ENCODE results near the gene SSTR3. TPM values are rescaled to one million over a fixed set of nuclear protein-coding genes. Genes with fewer than 3 reads are reported as not detected.
"Not testable (repeated sequence)": the region's sequence is repeated elsewhere in the genome, so short reads cannot be mapped to it uniquely, and the experiment has no call there.

SSTR3 gene
- polyA plus RNA-seq, 4 donors, result 0.69 to 1.3 (median 0.79) TPM

- no peak for DNase-seq (ENCODE audit: low read depth in 4 of 4, low spot score in 3 of 4)
These were observed 31.3 kb upstream of the SSTR3 start for GRCh38 chr22:37243402-37244113.

DNA sequence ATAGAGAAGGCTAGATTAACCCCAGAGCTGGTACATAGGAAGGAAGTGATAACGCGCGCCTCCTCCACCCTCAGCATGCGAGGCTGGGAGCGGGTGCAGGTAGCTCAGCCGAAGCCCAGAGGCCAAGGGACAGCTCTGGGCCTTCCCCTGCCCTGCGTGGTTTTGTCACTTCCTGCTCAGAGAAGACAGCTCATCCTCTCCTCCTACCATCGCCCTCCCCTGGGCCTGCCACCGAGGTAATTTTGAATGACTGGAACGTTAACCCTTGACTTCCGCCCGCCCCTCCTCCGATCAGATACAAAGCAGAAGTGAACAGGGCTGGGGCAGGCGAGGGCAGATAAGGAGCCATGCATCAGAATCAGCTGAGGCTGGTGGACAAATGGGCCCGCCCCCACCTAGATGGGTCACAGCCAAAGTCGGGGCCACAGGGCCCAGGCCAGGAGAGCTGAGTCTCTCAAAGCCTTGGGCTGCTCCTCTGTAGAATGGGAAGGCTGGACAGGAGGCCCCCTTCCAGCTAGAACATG is 30.2 kb upstream of the SSTR3 start:
- DNase-seq (ENCODE audit: low read depth in 4 of 4, low spot score in 3 of 4), result no peak

DNA sequence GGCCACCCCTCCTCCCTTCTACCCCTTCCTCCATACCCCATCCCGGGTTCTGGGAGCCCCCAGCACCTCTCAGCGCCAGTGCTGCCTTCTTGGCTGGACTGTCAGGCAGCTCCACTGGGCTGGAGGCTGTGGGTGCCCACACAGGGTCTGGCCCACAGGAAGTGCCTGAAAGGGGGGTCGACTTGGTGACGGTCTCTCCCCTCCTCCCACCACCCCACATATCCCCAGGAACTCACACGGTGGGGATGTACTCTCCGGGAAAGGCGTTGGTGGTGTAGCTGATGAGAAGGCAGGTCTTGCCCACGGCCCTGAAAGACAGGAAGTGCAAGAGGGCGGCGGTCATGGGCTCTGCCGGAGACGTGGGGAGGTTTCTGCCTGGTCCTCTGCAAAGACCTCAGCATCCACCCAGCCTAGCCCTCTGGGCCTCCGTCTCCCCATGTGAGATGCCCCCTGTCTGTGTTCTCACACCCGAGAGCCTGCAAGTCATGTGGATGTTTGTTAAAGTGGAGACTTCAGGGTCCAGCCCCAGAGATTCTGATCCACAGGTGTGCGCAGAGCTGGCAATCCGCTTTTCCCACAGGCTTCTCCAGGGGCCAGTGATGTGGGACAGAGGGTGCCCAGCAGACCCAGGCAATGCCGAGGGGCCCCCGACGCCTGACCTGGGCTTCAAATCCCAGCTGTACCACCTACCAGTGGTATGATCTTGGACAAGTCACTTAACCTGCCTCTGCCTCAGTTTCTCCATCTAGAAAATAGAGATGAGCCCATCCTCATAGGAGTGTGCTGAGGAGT is 29.3 kb upstream of the SSTR3 start:
- no peak for DNase-seq (ENCODE audit: low read depth in 4 of 4, low spot score in 3 of 4)

- no peak for DNase-seq (ENCODE audit: low read depth in 4 of 4, low spot score in 3 of 4)
These were observed 28.7 kb upstream of the SSTR3 start for GRCh38 chr22:37240941-37241320.

GRCh38 chr22:37240240-37240940 is 28.1 kb upstream of the SSTR3 start:
- DNase-seq (ENCODE audit: low read depth in 4 of 4, low spot score in 3 of 4), result no peak

GRCh38 chr22:37239336-37240239 is 27.3 kb upstream of the SSTR3 start:
- no peak for DNase-seq (ENCODE audit: low read depth in 4 of 4, low spot score in 3 of 4)

DNA sequence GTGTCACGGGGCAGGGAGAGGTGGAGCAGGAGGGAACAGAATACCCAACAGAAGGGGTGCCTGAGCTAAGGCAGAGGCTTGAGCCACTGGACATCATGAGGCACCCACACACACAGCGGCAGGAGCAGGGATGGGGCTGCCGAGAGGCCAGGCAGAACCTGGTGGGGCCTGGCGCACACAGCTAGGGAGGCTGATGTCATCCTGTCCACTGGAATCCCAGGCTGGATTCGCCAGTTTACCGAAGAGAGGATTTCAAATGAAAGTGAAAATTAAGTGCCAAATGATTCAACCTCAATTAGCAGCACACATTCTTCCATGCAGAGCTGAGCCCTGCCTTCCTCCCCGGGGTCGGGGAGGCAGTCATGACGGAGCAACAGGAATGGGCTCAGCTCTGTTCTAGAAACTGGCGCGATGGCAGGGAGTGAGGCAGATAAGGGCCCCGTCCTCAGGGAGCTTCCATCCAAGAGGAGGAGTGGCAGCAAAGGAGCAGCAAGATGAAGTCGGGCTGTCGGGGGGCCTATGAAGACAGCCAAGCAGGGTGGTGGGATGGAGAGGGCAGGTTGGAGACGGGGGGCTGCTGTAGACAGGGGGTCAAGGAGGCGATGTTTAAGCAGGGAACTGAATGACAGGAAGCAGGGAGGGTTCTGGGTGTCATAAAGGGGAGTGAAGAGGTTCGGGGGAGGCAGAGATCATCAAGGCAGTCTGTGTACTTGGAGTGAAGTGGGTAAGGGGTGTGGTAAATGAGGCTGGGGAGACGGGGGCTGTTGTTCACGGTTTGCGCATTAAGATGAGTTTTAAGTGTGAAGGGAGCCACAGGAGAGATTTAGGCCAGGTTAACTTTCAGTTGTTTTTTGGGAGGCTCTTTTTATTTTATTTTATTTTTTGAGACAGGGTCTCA is 25.3 kb upstream of the SSTR3 start:
- no peak for DNase-seq (ENCODE audit: low read depth in 4 of 4, low spot score in 3 of 4)

GRCh38 chr22:37235897-37236607 is 23.8 kb upstream of the SSTR3 start:
- DNase-seq (ENCODE audit: low read depth in 4 of 4, low spot score in 3 of 4), result no peak

DNA sequence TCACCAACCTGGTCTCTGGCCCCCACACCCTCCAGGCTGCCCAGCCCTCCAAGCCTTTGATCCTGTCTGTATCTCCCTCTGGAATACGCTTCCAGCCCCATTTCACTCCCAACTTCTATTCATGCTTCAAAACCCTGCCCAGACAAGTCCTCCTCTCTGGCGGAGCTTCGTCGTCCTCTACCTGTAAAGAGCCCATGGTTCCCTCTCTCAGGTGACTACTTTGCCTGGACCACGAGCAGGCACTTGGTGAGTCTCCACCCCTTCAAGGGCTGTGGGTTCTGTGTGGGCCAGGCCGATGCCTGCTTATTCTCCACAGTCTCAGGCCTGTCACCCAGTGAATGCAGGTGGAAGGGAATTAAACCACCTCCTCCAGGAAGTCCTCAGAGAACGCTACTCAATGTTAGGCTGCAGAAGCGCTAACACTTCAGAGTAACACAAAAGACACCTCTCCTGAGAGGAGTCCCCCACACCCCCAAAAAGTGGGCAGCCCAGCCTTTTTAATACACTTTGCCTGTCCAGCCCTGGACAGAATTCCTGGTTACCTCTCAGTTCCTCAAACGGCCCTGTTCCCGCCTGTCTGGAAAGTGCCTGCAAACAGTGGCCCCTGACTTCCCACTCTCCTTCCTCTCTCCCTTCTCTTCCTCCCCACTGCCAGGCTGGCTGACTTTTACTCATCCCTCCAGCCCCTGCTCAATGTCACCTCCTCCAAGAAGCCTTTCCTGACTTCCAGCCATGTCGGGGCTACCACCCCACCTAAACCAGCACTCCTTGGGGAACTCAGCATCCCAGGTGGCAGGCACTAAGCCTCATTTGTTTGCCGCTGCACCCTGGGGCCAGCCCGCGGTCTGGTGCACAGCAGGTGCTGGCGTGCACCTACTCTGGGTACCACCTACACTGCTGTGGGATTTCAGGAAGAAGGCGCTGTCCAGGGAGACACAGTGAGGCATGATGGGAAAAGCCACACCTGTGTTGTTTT is 22.7 kb upstream of the SSTR3 start:
- no peak for DNase-seq (ENCODE audit: low read depth in 4 of 4, low spot score in 3 of 4)

DNA sequence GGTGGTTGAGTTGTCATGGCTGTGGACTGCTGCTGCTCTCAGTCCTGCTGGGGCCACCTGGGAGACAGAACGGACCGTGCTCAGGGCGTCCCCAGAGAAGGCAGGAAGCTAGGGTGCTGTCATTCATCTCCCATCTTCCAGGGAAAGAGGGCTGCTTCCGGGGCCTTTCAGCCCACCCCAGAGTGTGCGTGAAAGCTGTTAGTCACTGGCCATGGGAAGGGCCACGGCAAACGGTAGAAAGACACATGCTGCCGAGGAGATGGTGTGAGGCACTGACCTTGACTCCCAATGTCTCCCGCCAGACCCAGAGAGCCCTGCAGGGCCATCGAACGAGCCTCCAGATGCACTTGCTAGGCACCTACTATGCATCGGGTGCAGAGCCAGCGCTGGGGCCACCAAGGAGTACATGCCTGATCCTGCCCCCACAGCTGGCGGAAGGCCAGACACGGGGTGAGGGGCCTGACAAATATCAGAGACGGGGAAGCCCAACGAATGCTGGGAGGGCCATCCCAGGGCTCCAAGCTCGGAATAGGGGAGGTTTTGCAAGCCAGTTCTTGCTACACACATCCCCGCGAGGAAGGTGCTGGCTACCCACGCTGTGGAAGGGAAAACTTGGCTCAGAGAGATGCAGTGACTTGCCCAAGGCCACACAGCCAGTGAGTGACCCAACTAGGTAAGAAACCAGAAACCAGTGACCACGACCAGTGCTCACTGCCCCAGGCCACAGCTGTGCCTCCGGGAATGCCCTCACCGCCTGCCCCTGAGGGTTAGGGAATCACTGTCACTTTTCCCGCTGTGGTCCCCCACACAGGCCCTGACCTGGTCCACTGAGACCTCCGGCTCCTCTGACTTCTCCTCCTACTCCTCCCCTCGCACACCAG is 21.7 kb upstream of the SSTR3 start:
- no peak for DNase-seq (ENCODE audit: low read depth in 4 of 4, low spot score in 3 of 4)

DNA sequence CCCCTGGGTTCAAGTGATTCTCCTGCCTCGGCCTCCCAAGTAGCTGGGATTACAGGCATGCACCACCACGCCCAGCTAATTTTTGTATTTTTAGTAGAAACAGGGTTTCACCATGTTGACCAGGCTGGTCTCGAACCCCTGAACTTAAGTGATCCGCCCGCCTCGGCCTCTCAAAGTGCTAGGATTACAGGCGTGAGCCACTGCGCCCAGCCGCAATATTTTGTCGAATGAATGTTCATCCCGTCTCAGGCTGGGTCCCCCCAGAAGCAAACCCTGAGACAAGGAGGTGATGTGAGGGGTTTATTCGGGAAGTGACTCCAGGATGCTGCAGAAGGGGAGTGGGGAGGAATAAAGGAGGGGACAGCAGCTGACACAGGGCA is 21.1 kb upstream of the SSTR3 start:
- not testable (repeated sequence) for DNase-seq (ENCODE audit: low read depth in 4 of 4, low spot score in 3 of 4)

DNA sequence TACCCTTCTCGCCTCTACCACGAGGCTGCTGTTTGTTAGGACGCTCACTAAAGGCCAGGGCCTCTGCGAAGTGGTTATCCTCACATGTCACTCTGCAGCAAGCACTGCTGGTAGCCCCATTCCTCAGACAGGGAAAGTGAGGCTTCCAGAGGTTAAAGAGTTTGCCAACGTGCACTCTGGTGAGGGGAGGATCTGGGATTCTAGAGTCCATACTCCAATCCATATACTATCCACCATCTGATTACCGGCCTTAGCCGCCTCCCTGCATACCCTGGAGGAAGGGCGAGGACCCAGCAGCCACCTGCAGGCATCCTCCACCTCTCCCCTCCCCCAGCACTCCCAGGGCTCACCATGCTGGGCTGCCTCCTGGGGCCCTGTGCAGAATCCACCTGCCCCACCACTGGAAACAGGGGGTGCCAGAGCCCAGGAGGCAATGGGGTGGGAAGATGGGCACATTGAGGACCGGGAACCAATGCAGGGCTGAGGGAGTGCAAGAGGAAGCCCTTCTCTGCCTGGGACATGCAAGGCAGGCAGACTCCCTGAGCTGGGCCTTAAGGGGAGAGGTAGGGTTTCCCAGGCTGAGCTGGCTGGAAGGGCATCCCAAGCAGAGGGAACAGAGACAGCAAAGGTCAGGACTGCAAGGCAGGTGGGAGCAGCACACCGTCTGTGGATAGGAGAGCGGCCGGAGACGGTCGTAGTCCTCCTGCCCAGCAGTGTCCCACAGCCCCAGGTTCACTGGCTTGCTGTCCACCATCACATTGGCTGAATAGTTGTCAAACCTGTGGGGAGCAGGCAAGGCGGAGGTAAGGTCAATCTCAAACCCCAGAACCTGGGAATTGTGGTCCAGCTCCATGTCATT is 20.1 kb upstream of the SSTR3 start:
- no peak for DNase-seq (ENCODE audit: low read depth in 4 of 4, low spot score in 3 of 4)

GRCh38 chr22:37231406-37232139 is 19.3 kb upstream of the SSTR3 start:
- no peak for DNase-seq (ENCODE audit: low read depth in 4 of 4, low spot score in 3 of 4)

DNA sequence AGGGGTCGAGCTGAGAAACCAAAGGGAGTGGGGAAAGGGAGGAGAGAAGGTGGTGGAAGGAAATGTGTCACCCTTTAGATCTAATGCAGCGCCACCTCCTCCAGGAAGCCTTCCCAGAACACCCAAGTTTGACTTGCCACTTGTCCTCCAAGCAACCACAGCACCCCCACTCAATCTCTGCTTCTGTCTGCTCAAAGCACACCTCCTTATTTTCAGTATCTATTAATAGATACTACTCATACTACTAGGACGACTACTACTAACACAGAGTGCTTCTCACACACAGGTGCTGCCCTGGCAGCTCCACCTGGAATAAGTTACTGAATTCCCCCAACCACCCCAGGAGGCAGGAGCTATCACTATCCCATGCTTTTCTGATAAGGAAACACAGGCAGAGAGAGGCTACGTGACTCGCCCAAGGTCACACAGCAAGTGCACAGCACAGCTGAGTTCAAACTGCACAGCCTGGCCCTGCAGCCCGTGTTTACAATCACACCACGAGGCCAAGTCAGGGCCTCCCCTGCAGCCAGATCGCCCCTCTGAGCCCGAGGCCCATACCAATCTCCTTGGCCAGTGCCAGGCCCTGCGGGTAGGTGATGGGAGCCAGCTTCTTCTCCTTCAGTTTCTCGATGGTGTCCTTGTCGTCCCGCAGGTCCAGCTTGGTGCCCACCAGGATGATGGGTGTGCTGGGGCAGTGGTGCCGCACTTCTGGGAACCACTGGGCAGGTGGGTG is 18.6 kb upstream of the SSTR3 start:
- no peak for DNase-seq (ENCODE audit: low read depth in 4 of 4, low spot score in 3 of 4)
